22Rv1 (cell line): ENCODE measurements around the gene AOAH.

Source experiments
- H3K27ac ChIP-seq: fragments of 450-650 bp; 2 replicates; pipeline ENCODE4 v1.5.1; 2017
- CTCF ChIP-seq: fragments of 450-650 bp; IDR thresholded peaks from 2 replicates; pipeline ENCODE4 v1.5.1; 2017; ENCODE audit warnings: mild to moderate bottlenecking
- ZFX ChIP-seq: fragments of 450-650 bp; IDR thresholded peaks from 2 replicates; pipeline ENCODE4 v1.6.1; 2017; ENCODE audit warnings: antibody characterized with exemption, borderline replicate concordance

Gene AOAH

GRCh38 chr7:36527549-36527913 lies 196.8 kb downstream of the AOAH start:
- no peak overlapping the region for H3K27ac ChIP-seq
- TF ChIP-seq ZFX, result no peak
- TF ChIP-seq CTCF, result no peak

DNA sequence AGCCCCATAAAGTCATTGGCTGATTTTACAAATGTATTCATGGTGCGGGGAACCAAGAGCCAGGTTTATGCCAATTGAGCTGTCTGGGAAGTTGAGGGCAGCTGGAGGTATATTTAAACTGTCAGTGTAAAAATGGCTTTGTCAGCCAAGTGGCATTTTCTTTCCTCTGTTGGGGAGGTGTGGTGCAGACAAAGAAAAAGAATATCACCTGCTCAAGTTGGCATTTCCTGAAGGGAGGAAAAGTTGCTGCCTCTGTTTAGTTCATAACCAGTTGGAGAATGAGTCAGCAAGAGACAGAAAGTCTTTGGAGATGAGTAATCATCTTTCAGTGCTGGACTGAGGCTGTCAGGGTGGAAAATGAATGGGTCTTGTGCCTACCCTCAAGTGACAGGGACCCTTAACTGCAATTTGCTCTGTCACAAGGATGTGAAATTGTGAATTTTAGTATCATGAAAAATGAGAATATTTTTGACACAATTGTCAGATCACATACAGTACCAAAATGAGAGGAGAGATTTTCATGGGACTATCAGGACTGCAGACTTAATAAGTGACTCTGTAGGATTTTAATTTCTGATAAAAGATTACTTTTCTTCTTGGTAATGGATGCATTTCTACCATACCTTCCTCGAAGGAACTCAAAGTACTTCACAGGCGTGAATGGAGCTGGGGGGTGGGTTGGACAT lies 197.3 kb downstream of the AOAH start:
- no peak for TF ChIP-seq ZFX
- TF ChIP-seq CTCF, result no peak
- no peak overlapping the region for H3K27ac ChIP-seq

DNA sequence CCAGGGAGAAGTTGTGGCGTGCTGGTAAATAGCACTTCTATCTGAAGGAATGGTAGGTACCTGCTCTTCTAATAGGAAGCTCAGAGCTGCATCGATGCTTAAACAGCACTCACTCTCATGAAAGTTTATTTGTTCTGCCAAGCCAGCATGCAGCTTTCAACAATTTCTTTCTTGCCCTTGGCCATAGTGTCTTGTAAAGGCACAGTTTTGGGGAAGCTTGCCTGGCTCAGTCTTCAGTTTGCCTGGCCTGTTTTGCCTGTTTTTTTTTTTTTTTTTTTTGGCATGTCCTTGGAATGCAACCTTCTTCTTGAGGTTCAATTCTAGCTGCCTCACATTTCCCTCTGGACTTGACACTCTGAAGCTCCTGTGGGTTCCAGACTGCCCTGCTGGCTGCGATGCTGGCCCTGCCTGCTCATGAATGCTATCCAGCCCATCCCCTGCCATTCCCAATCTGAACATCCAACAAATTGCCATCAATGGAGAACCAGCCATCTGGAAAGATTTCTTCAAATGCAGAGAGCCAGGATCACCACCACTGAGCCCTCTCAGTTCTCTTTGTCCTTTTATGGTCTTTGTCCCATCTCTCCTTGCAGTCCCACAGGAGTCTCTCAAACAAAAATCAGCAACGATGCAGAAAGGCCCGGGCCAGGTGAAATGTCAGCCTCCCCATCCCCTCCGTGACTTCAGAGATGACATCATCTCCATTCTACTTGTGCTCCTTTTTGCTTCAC lies 200.8 kb downstream of the AOAH start:
- TF ChIP-seq ZFX (no peak), CTCF (no peak)
- H3K27ac ChIP-seq, result no peak overlapping the region

DNA sequence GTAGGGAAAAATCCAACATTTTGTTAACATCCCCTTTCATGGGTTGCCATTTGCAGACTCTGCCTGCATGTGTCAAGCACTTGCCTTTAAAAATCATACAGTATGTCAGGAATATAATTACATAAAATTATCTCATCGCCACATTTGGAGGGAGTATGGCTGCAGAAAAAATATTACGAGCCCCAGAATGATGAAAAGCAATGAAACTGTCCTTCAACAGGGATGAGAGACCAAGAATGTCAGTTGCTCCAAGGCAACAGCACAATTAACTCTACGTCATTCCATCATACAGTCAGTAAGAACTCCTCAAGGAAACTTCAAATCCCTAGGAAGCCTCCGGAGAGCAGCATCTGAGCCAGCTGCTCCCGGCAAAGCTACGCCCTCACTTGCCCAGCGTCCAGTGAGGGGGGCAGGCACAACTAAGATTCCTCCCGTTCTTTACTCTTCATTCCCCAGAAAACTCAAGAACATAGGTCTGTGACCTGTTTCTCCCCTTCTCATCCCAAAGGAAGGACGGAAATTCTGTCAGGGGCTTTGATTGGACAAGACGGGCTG lies 201.8 kb downstream of the AOAH start:
- TF ChIP-seq ZFX, result no peak
- no peak for TF ChIP-seq CTCF
- no peak overlapping the region for H3K27ac ChIP-seq

DNA sequence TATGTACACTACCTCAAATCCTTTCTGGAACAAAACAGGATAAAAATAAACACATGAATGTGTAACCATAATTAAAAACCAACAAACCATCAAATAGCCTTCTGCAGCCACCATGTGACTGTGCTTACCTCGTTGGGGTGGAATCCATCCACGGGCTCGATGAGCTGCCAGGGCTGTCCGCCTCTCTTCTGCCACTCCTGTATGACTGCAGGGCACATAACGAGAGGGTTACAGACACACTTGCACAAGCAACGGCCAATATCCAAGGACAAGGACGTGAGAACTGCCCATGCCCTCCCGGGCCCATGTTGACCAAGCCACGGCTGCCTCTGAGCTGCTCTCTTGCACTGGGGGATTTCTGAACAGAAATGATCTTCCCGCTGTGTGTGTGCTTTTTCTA lies 202.4 kb downstream of the AOAH start:
- H3K27ac ChIP-seq, result no peak overlapping the region
- TF ChIP-seq ZFX, result no peak
- no peak for TF ChIP-seq CTCF

GRCh38 chr7:36521133-36521532 lies 203.2 kb downstream of the AOAH start:
- no peak for TF ChIP-seq CTCF
- TF ChIP-seq ZFX, result no peak
- H3K27ac ChIP-seq, result no peak overlapping the region

- TF ChIP-seq ZFX (no peak), CTCF (no peak)
- H3K27ac ChIP-seq, result no peak overlapping the region
Measured at GRCh38 chr7:36515847-36516246, 208.4 kb downstream of the AOAH start.
